ENCODE data around the gene STXBP1.

The STXBP1 gene

DNA sequence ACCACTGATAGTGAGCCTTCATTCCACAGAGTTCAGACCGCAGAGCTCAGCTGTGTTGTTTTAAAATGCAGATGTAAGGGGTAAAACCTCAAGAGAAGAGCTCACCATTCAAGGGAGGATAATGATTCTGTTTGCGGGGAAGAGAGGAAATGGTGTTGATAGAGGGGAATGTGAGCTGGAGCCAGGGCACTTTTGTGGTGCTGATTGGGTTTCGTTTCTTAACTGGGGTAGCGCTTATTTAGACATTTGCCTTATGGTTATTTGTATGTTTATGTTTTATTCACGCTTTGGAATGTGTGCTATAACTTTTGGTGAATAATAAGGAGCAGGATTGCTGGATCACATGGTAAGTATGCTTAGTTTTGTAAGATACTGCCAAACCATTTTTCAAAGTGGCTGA is 42.5 kb downstream of the STXBP1 start:
- DNase-seq (ENCODE audit: low read depth in 2 of 2) = no peak

DNA sequence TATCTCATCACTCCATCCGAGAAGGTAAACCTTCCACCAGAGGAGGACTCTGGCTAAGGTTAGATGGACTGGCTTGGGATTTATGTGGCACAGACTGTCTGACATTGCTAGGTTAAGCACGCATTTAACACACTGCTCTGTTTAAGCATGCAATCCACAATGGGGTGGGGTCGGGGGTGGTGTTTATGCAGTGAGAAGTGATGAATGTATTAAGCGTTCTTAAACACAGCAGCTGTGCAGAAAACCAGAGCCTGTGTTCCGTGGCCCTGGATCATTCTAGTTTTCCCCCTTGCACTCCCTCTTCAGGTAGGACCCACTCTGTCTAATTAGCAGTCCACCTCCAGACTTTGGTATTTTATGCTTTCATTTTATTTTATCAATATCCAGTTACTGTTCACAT is 46.4 kb downstream of the STXBP1 start:
- DNase-seq (ENCODE audit: low read depth in 2 of 2) = no peak

DNA sequence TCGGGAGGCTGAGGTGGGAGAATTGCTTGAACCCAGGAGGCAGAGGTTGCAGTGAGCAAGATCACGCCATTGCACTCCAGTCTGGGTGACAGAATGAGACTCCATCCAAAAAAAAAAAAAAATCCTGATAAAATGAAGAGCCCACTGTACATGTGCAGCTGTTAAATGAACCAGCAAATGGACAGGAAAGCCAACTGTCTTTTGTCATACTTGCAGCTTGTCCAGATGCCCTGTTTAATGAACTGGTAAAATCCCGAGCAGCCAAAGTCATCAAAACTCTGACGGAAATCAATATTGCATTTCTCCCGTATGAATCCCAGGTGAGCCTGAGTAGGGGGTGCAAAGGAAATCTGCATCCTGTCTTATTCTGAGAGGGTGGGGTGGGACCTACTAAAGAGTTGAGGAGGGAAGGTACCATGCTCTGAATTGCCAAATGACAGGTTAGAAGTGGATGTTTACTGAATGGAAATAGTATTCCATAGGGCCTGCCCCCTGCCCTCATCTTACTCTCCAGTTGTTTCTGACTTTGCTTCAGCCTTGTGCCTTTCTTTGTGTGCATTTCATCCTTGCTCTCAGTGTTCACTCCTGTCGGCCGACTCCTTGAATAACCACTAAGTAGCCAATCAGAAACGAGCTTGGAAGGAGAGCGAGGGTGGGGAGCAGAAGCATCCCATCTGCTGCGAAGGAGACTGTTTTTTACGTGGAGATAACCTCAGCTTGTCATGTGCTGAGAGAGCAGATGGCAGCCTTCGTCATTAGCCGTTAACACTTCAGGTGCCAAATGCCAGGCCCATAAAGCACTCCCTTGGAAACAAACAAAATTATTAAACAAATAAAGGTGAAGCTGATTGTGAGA is 49.0 kb downstream of the STXBP1 start:
- DNase-seq (ENCODE audit: low read depth in 2 of 2) = no peak

DNA sequence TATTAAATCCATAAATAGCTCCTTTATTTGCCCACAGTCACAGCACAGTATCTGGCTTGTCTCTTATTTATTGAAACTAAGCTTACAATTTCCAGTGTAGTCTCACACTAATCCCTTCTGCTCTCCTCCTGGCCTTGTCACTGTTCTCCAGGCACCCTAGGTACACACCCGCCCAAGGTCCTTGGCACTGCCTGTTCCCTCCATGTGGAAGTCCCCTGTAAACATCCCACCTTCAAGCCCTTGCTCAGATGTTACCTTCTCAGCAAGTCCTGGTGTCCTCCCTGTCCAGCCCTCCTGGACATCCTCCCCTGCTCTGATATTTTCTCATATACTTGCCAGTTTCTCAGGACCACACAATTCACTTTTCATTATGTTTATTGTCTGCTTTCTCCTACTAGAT is 50.5 kb downstream of the STXBP1 start:
- DNase-seq (ENCODE audit: low read depth in 2 of 2) = no peak

DNA sequence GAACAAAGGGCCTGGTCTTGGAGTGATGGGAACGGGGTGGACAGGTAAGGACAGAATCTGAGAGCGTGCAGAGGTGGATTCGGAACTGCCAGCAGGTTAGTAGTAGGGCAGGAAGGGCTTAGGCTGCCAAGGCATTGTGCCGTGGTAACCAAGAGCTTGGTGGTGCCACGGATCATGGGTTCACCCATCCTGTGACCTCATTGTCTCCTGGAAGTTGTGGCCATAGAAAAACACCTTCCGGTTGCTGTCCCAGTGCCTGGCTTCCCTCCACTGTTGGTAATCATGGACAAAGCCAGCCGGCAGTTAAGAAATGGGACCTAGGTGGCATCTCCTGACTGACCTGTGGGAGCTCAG is 52.2 kb downstream of the STXBP1 start:
- DNase-seq (ENCODE audit: low read depth in 2 of 2) = no peak

DNA sequence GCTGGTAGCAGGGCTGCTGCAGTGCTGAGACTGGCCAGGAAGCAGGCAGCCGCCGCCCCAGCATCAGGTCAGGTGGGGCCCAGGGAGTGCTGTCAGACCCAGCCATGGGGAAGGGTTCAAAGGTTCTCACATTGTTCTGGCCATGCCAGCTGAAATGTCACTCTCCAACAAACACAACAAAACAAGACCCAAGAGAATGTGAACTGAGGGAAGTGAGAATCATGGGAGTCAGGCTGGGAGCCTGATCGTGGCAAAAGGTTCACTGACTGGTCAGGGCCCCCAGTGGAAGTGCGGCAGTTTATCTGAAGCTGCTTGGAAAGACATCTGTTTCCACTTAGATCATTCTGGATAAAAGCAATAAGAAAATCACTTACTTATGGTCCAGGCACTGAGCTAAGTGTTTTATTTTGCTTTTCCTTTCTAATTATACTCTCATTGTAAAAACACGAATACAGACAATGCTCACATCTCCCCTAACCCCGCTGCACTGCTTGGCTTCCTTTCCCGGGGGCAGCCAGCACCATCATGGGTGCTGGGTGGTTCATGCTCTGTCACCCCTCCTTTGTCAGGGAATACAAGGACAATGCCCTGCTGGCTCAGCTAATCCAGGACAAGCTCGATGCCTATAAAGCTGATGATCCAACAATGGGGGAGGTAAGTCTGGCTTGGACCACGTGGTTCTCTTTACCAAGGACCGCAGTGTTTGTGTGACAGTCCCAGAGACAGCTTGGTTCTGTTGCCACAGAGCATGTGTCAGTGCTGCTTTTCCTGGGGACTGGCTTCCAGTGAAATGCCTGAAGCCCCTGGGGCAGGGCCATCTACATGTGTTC is 52.8 kb downstream of the STXBP1 start:
- DNase-seq (ENCODE audit: low read depth in 2 of 2) = no peak

DNA sequence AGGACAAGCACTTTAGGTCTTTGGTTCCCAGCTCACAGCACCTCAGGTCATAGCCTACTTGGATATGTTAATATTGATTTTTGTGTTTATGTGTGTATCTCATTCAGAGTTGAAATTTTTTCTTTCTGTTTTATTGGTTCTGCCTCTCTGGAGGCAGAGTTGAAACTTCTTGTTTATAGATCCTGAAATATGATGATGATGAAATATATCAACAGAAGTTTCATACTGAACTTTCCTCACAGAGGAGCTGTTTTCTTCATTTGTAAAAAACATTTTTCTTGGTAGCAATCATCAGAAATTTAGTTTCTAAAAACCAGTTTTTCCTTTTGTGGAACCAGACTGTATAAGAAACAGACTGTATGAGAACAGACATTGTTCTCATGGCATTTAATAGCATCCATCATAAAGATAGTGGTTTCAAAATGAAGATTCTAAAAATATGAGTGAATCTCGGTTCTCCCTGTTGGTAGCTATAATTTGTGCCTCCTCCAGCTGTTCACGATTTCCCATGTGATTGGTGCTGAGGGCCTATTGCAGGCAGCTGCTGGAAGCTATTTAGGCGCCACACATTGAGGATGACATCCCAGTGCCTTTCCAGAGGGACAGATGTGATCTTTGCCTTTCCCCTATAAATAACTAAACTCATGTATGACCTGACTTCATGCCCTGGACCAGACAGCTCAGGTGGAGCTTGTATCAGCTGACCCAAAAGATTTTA is 55.2 kb downstream of the STXBP1 start:
- DNase-seq (ENCODE audit: low read depth in 2 of 2) = no peak

DNA sequence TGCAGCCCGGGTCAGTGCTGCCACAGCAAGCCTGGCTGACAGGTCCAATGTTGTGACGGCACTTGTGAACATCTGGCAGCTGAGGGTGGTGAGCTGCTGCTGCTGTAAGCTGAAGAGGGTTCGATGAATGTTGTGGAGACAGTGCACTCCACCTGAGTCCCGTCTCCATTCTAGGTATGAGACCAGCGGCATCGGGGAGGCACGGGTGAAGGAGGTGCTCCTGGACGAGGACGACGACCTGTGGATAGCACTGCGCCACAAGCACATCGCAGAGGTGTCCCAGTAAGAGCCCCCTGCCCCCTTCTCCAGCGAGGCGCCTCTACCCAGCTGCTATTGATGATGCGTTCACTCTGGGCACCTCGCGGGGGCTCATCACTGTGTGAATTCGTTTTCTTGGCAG is 55.8 kb downstream of the STXBP1 start:
- no peak for DNase-seq (ENCODE audit: low read depth in 2 of 2)

DNA sequence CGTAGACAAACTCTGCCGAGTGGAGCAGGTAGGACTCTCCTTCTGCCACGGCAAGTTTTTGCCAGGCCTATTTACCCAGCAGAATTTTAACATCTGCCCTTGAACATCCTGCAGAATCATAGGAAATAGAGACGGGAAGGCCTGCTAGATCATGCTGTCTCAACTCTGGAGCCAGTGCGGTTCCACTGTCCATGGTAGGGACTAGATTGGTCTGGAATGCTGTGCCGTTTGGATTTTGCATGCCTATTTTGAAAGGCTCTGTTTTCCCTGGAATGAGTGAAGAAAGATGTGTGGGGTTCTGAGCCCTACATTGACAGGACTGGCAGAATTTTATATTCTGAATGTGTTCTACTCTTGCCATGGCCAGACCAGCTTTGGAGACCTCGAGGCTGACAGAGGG is 61.2 kb downstream of the STXBP1 start:
- no peak for DNase-seq (ENCODE audit: low read depth in 2 of 2)

DNA sequence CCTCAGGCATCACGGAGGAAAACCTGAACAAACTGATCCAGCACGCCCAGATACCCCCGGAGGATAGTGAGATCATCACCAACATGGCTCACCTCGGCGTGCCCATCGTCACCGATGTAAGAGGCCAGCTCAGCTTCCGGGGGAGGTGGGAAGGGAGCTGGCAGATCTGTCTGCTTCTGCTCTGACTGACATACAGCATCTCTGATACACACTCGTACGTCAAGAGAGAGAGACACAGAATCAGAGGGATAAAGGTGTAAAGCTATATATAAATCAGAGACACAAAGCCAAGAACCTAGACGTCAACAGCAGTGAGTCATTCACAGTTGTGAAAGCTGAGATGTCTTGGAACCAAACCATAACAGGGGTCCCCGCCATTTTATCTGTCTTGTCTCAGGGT is 64.6 kb downstream of the STXBP1 start:
- no peak for DNase-seq (ENCODE audit: low read depth in 2 of 2)

DNA sequence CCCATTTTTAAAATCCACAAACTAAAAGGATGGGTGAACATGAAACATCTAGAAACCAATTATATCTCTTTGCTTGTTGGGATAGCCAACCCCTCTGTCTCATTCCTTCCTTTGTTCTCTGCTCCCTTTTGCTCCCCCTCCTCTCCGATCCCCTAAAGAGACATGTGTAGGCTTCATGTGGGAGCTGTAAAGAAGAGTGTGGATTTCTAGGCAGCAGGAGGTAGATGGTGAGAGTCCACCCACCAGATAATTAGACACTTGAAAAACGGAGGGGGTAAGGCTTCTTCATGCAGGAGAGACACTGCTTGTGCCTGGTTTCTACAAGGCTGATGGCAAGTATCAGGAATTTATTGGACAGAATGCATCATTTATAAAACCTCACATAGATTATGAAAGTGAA is 67.4 kb downstream of the STXBP1 start:
- DNase-seq (ENCODE audit: low read depth in 2 of 2) = no peak

DNA sequence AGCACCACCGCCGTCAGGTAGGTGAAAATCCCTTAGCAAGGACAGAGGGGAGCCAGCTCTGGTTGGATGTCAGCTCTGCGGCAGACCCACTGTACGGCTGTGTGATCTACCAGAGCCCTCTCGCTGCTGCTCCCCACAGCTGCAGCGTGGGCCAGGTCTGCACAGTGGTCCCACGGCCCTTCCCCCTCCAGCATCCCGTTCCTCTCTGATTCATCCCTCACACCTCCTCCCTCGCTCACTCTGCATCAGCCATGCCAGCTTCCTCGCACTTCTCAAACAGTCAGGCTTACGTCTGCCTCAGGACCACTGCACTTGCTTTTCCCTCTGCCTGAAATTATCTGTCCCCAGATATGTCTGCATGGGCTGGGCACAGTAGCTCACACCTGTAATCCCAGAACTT is 68.1 kb downstream of the STXBP1 start:
- no peak for DNase-seq (ENCODE audit: low read depth in 2 of 2)

DNA sequence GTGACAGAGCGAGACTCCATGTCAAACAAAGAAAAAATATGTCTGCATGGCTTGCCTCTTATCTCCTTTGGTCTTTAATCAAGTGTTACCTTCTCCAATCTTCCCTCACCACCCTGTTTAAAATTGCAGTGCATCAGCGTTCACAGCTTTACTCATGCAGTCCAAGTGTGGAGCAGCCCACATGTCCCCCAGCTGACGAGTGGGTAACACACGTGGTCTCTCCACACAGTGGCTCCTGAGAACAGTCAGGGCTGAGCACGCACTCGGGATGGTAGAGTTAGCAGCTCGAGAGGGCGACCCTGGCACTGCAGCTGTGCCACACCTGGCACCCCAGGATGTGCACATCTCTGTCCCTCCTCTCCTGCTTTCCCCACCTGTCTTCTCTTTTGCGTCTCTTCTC is 68.8 kb downstream of the STXBP1 start:
- no peak for DNase-seq (ENCODE audit: low read depth in 2 of 2)

DNA sequence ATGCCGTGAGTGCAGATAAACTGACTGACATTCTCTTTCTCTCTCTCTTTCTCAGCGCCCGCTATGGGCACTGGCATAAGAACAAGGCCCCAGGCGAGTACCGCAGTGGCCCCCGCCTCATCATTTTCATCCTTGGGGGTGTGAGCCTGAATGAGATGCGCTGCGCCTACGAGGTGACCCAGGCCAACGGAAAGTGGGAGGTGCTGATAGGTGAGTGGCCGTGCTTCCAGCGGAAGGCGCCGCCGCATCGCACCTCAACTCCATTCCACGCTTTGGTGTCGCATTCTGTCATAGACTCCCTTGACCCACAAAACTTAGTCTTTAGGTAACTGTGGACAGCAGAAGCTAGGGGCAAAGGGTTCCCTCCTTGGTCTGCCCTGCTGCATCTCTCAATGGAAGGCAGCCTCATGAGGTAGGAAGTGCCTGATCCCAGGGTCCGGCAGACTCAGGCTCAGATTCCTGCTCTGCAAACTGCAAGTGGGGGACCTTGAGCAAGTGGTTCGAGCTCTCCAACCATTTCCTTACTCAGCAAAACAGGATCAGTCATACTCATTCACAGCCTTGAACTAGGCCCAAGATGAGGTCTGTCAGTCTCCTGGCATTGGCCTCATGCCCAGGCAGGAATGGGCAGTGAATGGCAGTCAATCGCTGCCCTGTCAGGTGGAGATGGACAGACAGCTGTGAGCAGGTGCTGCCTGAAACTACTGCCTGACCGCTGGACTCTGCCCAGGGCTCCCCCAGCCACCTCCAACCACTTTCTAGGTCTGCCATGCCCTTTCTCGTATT is 70.5 kb downstream of the STXBP1 start:
- no peak for DNase-seq (ENCODE audit: low read depth in 2 of 2)

DNA sequence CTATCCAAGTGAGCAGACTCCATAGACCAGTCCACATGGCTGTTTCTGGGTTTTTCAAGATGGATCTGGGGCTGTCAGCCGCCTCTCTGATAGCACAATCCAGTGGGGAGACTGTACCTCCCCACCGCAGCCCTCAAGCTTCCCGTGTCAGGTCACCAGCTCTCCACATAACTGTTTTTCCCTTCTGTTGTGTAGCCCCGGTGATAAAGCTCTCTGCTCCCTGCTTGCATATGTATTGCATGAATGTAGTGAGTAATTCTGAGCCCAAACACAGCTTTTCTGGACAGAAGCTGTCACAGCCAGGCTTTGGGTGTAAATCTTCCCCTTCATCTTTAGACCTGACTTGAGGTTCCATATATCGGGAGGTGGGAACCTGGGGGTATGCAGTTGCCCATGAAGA is 71.6 kb downstream of the STXBP1 start:
- no peak for DNase-seq (ENCODE audit: low read depth in 2 of 2)

DNA sequence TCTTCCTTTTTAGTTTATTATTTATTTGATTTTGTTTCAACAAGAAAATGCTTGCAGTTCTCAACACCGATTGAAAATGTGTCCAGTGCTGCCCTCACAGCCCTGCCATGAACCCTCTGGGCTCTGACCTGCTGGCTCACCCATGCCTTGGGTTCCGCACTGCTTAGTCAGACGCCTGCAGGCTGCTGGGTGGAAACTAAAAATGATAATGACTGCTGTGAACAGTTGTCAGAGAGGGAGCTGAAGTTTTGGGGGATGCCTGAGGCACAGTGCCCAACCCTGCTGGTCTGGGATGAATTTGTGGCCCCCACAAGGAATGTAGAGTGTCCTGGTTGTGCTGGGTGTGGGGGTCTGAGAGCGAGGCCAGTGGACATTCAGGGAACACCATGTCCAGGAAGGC is 72.5 kb downstream of the STXBP1 start:
- no peak for DNase-seq (ENCODE audit: low read depth in 2 of 2)

DNA sequence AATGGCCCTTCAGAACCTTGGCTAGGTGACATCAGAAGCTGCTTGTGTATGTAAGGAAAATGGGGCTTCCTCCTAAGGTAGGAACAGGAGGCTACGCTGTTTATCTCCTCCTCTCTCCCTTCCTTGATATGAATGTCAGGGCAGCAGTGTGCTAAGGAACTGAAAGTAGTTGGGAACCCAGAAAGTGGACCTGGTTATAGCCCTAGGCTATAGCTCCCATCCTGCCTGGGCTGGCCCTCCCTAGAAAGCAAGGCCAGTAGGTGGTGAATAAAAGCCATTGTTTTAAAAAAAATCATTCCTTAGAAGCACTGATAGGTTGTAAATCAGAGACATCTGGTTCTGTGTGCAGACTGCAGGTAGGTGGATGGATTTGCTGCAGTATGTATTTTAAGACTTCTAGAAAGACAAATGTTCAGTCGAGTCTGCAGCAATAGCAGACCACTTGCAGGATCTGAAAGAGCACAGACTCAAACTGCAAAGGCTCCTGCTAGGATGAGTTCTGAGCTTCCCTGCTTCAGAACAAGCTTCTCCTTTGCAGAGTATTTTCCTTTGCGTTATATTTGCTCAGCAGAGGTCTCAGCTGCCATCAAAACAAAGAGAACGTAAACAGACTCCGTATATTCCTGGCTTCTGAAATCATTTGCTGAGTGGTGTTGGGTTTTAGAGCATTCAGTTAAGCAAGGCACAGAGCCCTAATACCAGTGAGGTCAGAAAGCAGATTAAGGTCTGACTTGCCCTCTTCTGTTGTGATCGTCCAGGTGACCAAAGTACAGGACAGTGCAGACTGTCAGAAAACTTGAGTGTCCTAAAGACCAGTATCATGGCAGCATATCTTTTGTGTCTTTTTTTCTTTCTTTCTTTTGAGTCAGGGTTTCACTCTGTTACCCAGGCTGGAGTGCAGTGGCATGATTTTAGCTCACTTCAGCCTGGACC is 74.7 kb downstream of the STXBP1 start:
- no peak for DNase-seq (ENCODE audit: low read depth in 2 of 2)

DNA sequence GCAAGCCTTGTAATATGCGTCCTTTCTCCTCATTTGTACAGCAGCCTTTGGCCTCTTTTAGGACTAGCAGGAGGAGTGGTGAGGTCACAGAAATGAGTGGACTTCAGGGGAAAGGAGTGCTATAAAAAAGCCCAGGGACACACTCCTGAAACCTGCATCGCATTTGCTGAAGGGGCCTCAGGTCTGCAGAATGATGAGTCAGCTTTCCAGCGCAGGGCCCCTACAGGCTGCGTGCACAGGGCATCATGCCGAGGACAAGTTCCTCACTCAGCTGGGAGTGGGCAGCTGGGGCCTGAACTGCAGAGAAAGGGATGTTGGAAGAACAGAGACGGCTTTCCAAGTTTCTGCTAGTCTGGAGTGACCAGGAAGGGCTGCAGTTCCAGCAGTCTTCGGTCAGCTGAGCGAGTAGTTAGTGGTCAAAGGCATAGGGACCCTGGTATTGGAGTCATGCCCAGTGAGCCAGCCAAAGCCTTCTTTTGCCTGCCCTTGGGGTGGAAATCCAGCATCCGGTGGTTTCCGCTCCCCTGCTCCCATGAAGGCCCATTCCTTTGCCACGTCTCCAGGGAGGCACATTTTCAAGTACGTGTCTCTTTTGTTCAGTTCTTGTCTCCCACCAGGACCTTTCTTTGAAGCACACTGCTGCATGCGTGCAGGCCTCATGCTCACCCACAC is 77.4 kb downstream of the STXBP1 start:
- DNase-seq (ENCODE audit: low read depth in 2 of 2) = no peak

DNA sequence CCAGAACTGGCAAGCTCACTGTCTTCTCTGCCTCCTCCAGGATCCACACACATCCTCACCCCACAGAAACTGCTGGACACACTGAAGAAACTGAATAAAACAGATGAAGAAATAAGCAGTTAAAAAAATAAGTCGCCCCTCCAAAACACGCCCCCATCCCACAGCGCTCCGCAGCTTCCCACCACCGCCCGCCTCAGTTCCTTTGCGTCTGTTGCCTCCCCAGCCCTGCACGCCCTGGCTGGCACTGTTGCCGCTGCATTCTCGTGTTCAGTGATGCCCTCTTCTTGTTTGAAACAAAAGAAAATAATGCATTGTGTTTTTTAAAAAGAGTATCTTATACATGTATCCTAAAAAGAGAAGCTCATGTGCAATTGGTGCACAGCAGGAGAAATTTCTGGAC is 78.7 kb downstream of the STXBP1 start:
- no peak for DNase-seq (ENCODE audit: low read depth in 2 of 2)

DNA sequence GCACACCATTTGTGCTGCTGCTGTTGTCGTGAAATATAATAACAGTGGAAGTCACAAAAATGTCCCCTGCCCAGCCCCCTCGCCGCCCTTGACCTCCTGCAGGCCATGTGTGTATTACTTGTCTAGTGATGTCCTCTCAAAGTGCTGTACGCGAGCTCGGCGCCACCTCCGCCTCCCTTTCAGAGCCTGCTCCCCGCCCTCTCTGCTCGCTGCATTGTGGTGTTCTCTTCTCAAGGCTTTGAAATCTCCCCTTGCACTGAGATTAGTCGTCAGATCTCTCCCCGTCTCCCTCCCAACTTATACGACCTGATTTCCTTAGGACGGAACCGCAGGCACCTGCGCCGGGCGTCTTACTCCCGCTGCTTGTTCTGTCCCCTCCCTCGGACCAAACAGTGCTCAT is 80.0 kb downstream of the STXBP1 start:
- no peak for DNase-seq (ENCODE audit: low read depth in 2 of 2)

Data from stimulated activated CD4-positive, alpha-beta T cell treated with anti-CD3 and anti-CD28 coated beads, Interleukin-15, amount 100 ng/mL, for 48 hours (primary cell).